T-helper 1 cell treated with Interleukin-12 subunit alpha and Interleukin-12 subunit beta and Interleukin-4 antibody, amounts not matched to agents 30 ng/mL and 1 ng/mL, for 36 hours (primary cell): Measurements from ENCODE around the gene NADSYN1. TPM values are rescaled to one million over a fixed set of nuclear protein-coding genes. Genes with fewer than 3 reads are reported as not detected.
"Not testable (repeated sequence)": the region's sequence is repeated elsewhere in the genome, so short reads cannot be mapped to it uniquely, and the experiment has no call there.

Experiments
- intact Hi-C: fragments of 100-400 bp; cut with micrococcal nuclease; formaldehyde crosslinking; loops from one replicate; pipeline ENCODE4 v1.15.1; 2024
- total RNA-seq: library from RNA; stranded (reverse); gene quantifications from 2 replicates; pipeline ENCODE4 v1.2.3, GENCODE V29; 2022

The NADSYN1 gene
- total RNA-seq, 1 donor from 2014 or later, result 120 TPM

DNA sequence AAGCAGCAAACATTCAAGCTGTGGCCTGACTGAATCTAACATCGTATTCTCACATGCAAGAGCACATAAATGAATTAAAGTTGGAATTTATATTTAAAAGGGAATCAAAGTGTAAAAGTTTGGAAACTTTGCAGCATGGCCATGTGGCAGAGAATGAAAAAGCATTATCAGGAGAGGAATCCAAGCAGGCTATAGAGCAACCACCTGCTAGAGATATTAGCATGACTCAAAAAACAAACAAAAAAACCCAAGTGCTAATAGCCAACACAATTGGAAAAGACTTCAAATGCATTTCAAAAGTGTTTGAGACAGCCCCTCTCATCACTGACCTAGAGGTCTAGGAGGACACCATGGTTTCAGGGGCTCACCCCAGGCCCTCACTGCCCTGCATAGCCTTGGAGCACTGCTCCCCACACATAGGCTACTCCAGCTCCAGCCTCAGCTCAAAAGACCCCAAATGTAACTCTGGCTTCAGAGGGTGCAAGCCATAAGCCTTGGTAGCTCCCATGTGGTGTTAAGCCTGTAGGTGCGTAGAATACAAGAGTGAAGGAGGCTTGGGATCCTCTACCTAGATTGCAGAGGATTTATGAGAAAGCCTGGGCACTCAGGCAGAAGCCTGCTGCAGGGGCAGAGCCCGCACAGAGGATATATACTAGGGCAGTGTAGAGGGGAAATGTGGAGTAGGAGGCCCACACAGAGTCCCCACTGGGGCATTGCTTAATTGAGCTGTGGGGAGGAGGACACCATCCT, 72.4 kb downstream of the NADSYN1 start:
- intact Hi-C loops, result no loop called here

DNA sequence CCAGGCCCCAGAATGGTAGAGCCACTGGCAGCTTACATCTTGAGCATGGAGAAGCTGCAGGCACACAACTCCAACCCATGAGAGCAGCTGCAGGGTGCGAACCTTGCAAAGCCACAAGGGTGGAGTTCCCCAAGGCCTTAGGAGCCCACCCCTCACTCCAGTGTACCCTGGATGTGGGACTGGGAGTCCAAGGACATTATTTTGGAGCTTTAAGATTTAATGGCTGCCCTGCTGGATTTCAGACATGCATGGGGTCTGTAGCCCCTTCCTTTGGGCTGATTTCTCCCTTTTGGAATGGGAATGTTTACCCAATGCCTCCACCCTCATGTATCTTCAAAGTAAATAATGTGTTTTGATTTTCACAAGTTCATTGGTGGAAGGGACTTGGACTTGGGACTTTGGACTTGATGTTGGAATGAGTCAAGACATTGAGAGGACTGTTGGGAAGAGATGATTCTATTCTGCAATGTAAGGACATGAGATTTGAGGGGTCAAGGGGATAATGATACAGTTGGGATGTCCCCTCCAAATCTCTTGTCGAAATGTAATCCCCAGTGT, 73.0 kb downstream of the NADSYN1 start:
- intact Hi-C loops, result no loop called here

DNA sequence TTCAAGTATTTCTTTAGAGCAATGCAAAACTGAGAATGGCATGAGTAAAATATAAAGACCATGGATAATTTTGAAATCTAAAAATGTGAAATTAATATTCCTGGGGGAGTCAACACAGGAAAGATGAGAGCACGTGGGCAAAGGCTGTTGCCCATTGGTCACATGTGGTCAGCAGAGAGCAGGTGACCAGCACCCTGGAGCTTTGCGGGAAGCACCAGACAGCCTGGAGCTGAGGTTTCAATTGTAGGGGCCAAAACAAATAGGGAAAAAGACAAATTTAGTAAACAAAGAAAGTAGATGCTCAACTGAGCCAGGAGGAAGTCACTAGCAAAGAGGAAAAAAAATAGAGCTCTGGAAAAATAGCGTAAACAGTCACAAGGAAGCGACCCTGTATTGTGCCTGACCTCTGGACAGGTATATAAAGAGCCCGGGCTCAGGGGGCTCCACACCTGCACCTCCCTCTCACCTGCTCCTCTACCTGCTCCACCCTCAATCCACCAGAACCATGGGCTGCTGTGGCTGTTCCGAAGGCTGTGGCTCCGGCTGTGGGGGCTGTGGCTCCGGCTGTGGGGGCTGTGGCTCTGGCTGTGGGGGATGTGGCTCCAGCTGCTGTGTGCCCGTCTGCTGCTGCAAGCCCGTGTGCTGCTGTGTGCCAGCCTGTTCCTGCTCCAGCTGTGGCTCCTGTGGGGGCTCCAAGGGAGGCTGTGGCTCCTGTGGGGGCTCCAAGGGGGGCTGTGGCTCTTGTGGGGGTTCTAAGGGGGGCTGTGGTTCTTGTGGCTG, 74.0 kb downstream of the NADSYN1 start, which contains the start of gene KRTAP5-7:
KRTAP5-7 (plus strand) TSS at position 472 of the 780 bp plus-strand sequence; CDS start at position 506, 34 bp downstream.
- intact Hi-C loops, result not testable (repeated sequence)

DNA sequence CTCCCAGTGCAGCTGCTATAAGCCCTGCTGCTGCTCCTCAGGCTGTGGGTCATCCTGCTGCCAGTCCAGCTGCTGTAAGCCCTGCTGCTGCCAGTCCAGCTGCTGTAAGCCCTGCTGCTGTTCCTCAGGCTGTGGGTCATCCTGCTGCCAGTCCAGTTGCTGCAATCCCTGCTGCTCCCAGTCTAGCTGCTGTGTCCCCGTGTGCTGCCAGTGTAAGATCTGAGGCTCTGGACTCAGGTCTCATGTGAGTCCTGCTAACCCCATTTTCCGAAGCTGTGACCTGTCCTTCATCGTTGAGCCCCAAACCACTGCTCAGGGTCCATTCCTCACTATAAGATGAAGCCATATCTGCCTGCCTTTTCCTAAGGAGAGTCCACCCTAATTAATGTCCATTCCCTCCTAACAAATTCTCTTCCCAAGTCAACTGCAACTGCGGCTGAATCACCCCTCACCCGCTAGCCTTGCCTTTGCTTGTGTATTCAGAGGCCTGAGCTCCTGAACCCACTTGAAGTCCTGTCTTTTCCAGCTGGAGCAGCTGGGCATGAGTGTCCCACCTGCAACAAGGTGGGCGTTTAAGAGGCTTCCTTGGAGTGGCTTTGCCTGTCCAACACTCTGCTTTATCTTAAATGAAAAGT, 74.7 kb downstream of the NADSYN1 start:
- intact Hi-C loops, result no loop called here

DNA sequence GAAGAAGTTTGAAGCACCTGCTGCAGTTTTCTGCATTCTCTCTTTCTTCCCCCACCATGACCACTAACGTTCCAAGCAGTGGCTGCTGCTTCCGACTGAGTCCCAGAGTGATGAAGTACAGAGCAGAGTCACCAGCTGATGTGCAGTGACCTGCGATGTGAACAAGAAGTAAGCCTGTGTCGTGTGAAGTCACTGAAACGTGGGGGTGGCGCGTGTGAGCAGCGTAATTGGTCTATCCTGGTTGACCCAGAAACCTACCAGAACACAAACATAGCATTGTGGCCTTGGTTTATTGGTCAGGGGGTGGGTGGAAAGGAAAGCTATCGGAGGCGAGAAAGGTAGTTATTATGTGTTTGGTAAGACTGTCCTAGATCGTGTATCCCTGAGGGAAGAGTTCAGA, 77.6 kb downstream of the NADSYN1 start:
- intact Hi-C loops, result no loop called here

DNA sequence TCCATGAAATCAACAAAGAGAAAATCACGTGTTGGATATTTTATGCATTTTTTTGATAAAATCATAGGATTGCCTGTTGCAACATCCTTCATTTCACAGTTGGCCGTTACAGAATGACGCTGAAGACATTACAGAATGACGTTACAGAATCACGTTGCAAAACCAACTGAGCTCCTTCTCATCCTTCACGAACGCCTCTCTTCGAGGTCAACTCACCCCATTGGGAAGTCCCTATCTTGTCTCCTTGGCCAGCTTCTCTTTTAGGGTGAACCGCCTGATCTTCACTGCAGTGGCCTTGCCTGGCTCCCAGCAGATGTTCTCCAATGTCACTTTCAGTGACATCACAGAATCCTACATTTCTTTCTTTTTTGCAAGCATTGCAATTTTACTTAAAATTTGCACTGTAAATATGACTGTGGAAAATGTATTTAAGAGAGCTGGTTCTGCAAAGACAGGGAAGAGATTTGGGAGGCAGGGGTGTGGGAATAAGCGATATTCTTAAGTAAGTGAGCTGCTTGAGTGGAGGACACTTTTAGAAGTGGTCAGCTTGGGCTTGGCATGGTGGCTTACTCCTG, 79.1 kb downstream of the NADSYN1 start:
- intact Hi-C loops, result no loop called here

DNA sequence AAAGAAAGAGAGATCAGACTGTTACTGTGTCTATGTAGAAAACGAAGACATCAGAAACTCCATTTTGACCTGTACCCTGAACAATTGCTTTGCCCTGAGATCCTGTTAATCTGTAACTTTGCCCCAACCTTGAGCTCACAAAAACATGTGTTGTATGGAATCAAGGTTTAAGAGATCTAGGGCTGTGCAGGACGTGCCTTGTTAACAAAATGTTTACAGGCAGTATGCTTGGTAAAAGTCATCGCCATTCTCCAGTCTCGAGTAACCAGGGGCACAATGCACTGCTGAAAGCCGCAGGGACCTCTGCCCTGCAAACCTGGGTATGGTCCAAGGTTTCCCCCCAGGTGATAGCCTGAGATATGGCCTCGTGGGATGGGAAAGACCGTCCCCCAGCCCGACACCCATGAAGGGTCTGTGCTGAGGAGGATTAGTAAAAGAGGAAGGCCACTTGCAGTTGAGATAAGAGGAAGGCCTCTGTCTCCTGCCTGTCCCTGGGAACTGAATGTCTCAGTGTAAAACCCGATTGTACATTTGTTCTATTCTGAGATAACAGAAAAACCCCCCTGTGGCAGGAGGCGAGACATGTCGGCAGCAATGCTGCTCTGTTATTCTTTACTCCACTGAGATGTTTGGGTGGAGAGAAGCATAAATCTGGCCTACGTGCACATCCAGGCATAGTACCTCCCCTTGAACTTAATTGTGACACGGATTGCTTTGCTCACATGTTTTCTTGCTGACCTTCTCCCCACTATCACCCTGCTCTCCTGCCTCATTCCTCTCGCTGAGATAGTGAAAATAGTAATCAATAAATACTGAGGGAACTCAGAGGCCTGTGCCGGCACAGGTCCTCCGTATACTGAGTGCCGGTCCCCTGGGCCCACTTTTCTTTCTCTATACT, 82.0 kb downstream of the NADSYN1 start:
- intact Hi-C loops, result not testable (repeated sequence)

DNA sequence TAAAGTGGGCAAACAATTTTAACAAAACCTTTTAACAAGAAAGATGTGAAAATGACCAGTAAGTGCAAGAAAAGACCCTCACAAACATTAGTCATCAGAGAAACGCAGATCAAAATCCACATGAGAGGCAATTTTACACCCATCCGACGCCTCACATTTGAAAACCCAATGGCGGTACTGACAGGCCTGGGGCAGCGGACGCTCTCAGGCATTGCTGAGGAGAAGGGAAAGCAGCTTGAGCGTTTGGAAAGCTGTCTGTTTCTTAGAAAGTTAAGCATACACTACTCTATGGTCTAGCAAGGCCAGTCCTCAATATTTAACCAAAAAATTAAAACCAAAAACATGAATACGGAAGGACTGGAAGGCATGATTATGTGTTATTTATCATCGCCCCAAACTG, 82.8 kb downstream of the NADSYN1 start:
- intact Hi-C loops, result no loop called here

DNA sequence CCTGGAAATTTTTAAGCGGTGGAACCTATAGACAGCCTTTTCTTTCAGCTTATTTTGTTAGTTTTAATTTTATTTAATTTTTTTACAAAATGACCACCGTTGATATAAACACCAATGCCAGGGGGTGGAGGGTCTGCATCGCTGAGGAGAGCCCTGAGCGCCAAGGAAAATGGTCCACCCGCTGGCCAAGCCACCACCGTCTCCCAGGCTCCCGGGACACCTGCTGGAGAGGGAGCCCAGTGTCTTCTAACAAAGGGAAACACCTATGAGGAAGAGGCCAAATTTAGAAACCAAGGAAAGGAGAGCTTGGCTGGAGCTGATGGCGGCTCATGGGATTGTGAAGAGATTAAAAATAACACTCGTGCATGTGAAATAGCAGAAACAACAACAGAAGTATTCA, 84.5 kb downstream of the NADSYN1 start:
- intact Hi-C loops, result no loop called here

DNA sequence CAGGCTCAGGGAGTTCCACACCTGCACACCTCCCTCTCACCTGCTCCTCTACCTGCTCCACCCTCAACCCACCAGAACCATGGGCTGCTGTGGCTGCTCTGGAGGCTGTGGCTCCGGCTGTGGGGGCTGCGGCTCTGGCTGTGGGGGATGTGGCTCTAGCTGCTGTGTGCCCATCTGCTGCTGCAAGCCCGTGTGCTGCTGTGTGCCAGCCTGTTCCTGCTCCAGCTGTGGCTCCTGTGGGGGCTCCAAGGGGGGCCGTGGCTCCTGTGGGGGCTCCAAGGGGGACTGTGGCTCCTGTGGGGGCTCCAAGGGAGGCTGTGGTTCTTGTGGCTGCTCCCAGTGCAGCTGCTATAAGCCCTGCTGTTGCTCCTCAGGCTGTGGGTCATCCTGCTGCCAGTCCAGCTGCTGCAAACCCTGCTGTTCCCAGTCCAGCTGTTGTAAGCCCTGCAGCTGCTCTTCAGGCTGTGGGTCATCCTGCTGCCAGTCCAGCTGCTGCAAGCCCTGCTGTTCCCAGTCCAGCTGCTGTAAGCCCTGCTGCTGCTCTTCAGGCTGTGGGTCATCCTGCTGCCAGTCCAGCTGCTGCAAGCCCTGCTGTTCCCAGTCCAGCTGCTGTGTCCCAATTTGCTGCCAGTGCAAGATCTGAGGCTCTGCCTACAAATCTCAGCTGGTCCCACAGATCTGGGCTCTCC, 85.1 kb downstream of the NADSYN1 start, which contains the start of gene KRTAP5-8:
KRTAP5-8 (plus strand) TSS at position 49 of the 689 bp plus-strand sequence; CDS start at position 80, 31 bp downstream.
- intact Hi-C loops, result not testable (repeated sequence)

DNA sequence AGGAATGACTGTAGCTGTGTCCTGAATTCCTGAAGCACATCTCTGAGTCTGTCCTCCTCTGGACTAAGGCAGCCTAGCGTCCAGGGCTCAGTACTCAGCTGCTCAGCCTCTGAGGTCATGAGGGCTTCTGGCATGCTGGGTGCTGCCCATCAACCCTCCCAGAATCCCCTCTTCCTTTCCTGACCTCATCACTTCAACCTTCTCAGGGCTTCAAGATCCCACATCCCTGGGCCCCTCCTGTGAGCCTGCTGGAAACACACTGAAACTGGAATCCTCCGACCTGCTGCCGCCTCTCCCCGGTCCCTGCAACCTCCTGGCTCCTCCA, 85.6 kb downstream of the NADSYN1 start:
- intact Hi-C loops, result no loop called here

DNA sequence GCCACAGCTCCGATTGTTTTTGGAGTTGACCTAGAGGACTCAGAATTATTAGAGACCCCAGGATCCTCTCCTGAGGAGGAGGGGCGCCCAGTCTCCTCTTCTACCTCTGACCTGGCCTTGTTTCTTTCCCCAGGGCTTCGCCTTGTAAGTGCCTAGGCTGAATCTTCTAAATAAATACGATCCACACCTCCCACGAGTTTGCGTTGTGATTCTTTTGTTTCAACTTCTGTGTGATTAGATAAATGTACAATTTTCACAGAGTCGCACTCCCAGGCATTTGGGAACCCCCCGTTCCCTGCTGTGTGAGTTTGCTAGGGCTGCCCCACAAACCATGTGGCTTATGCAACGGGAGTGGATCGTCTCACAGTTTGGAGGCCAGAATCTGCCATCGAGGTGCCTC, 86.0 kb downstream of the NADSYN1 start:
- intact Hi-C loops, result no loop called here

DNA sequence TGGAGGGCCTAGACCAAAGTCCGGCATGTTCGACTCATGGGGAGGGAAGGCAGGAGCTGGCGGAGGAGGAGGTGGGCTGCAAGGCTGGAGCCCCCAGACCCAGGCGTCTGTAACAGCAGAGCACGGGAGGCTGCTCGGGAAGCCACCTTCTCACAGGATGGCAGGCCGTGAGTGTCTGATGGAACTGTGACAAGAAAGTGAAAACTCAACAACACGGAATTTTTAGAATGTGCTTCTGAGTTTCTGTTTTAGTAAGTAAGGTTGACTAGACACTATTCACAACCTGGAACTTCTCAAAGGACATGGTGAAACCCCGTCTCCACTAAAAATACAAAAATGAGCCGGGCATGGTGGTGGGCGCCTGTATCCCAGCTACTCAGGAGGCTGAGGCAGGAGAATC, 87.0 kb downstream of the NADSYN1 start:
- intact Hi-C loops, result not testable (repeated sequence)

DNA sequence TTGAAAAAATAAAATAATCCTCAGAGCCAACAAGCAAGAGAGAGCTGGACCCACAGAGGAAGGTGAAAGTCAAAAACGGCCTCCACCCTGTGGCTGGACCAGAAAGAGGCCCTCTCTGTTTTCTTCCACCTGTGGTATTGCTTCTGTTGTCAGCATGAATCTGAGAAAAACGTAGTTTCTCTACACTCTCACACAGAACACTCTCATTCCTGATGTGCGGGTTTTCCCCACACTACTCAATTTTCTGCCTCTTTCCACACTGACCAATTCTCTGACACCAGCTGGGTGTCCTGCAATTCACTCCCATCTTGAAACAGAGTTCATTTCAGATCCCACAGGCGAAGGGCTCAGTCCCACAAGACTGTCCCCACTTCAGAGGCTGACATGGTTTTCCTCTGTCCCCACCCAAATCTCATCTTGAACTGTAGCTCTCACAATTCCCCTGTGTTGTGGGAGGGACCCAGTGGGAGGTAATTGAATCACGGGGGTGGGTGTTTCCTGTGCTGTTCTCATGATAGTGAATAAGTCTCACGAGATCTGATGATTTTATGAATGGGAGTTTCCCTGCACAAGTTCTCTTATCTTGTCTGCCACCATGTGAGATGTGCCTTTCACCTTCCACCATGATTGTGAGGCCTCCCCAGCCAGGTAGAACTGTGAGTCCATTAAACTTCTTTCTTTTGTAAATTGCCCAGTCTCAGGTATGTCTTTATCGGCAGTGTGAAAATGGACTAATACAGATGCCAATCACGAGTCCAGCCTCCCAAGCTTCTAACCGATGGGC, 87.7 kb downstream of the NADSYN1 start:
- intact Hi-C loops, result not testable (repeated sequence)

DNA sequence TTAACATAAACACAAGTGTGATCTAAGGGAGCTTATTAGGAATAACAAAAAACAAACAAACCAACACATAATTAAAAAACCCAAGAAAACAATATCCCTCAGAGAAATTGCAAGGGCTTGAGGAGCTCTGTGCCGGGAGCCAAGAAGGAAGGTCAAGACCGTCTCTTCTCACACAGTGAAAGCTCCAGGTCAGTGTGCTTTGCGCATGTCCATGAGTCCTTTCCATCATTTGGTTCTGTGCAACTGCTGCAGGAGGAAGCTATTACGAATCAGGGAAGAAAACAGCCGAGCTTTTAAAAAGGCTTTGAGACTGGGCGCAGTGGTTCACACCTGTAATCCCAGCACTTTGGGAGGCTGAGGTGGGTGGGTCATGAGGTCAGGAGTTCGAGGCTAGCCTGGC, 89.4 kb downstream of the NADSYN1 start:
- intact Hi-C loops, result no loop called here

DNA sequence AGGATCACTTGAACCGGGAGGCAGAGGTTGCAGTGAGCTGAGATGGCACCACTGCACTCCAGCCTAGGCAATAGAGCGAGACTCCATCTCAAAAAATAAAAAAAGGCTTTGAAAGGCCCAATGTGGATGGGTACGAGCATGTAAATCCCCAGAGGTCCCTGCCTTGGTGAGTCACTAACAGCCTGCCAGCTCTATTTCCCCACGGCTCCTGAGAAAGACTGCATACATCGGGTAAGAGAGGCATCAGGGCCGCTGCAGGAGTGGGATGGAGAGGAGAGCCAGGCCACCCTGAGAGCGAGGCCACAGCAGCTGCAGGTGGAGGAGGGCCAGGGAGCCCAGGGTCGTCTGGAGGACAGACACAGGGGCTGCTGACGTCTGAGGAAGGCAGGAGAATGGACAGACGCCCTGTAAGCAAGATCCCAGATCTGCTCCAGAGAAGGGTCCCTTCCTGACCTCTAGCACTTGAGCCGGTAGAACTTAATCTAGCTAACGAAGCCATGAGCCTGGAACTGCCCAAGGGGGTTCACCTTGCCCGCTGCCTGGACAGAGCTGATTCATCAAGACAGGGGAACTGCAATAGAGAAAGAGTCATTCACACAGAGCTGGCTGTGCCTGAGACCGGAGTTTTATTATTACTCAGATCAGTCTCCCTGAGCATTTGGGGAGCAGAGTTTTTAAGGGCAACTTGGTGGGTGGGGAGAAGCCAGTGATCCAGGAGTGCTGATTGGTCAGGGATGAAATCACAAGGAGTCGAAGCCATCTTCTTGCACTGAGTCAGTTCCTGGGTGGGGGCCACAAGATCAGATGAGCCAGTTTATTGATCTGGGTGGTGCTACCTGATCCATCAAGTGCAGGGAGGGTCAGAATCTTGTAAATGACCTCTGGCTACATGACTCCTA, 90.1 kb downstream of the NADSYN1 start:
- intact Hi-C loops, result no loop called here

DNA sequence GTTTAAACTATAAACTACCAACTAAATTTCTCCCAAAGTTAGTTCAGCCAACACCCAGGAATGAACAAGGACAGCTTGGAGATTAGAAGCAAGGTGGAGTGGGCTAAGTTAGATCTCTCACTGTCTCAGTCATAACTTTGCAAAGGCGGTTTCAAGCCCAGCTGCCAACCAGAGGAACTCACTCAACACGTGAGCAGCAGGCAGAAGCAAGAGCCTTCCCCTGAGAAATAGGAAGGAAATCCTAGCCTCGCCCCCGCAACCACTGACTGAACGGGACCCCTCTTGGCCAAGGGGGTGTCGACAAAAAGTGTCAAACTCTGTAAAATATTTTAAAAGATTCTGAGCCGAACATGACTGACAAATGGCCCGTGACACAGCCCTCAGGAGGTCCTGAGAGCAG, 90.9 kb downstream of the NADSYN1 start:
- intact Hi-C loops, result no loop called here
